Measurements from ENCODE around the gene ZIC4. TPM values are rescaled to one million over a fixed set of nuclear protein-coding genes. Genes with fewer than 3 reads are reported as not detected.

ZIC4 gene
- total RNA-seq, 1 donor from 2014 or later: not detected

- no peaks in the 10 kb centered on the region for H3K4me1 Mint-ChIP-seq
- TF ChIP-seq CTCF (IDR thresholded peaks at IDR 0.05; ENCODE audit: unreplicated experiment): no peak
- H3K9me3 Mint-ChIP-seq: no peaks in the 10 kb centered on the region
- no peak overlapping the region for H3K4me3 Mint-ChIP-seq
- H3K36me3 Mint-ChIP-seq: no peaks in the 10 kb centered on the region
- H3K27me3 Mint-ChIP-seq (ENCODE audit: low read depth): peaks cover 98% of the 10 kb centered on the region
- no peak for DNase-seq (ENCODE audit: low spot score in 2 of 2, unreplicated experiment in 2 of 2)
- no peak overlapping the region for H3K27ac Mint-ChIP-seq
Observed at GRCh38 chr3:147380387-147380951, 25.9 kb downstream of the ZIC4 start.

DNA sequence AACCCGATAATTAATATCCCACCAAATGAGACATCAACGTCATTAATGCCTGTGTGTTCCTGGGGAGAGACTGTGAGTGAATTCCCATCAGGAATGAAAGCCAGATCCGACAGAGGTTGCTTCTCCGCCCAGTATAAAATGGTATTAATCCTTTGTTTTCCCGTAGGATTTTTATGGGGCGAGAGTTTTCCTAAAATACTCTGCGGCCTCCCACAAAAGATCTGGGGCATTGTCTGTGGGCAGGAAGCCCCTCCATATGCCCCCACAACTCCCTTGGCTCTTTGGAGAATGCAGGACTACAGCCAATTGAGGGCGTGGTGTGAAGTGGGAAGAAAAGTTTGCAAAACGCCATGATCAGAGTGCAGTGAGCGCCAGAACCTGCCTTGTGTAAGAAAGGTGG lies 26.7 kb downstream of the ZIC4 start:
- no peaks in the 10 kb centered on the region for H3K9me3 Mint-ChIP-seq
- H3K27me3 Mint-ChIP-seq (ENCODE audit: low read depth): peaks cover 98% of the 10 kb centered on the region
- no peak for TF ChIP-seq CTCF (IDR thresholded peaks at IDR 0.05; ENCODE audit: unreplicated experiment)
- H3K27ac Mint-ChIP-seq: no peak overlapping the region
- H3K4me1 Mint-ChIP-seq: no peaks in the 10 kb centered on the region
- no peak overlapping the region for H3K4me3 Mint-ChIP-seq
- DNase-seq (ENCODE audit: low spot score in 2 of 2, unreplicated experiment in 2 of 2): no peak
- H3K36me3 Mint-ChIP-seq: no peaks in the 10 kb centered on the region

GRCh38 chr3:147377412-147378367 lies 28.7 kb downstream of the ZIC4 start:
- Mint-ChIP-seq H3K4me1 (no peaks in the 10 kb centered on the region), H3K4me3 (no peak overlapping the region)

GRCh38 chr3:147373301-147373700 lies 33.0 kb downstream of the ZIC4 start:
- peaks cover 98% of the 10 kb centered on the region for H3K27me3 Mint-ChIP-seq (ENCODE audit: low read depth)
- no peaks in the 10 kb centered on the region for H3K4me1 Mint-ChIP-seq
- no peaks in the 10 kb centered on the region for H3K9me3 Mint-ChIP-seq
- H3K4me3 Mint-ChIP-seq: no peak overlapping the region
- DNase-seq (ENCODE audit: low spot score in 2 of 2, unreplicated experiment in 2 of 2): no peak
- TF ChIP-seq CTCF (IDR thresholded peaks at IDR 0.05; ENCODE audit: unreplicated experiment): no peak
- H3K27ac Mint-ChIP-seq: no peak overlapping the region
- no peaks in the 10 kb centered on the region for H3K36me3 Mint-ChIP-seq

More at GRCh38 chr3:147377412-147378367, 28.7 kb downstream of the ZIC4 start:
- no peak for TF ChIP-seq CTCF (IDR thresholded peaks at IDR 0.05; ENCODE audit: unreplicated experiment)
- Mint-ChIP-seq H3K27me3 (ENCODE audit: low read depth) (peaks cover 98% of the 10 kb centered on the region), H3K27ac (no peak overlapping the region), H3K9me3 (no peaks in the 10 kb centered on the region), H3K36me3 (no peaks in the 10 kb centered on the region)
- no peak for DNase-seq (ENCODE audit: low spot score in 2 of 2, unreplicated experiment in 2 of 2)

DNA sequence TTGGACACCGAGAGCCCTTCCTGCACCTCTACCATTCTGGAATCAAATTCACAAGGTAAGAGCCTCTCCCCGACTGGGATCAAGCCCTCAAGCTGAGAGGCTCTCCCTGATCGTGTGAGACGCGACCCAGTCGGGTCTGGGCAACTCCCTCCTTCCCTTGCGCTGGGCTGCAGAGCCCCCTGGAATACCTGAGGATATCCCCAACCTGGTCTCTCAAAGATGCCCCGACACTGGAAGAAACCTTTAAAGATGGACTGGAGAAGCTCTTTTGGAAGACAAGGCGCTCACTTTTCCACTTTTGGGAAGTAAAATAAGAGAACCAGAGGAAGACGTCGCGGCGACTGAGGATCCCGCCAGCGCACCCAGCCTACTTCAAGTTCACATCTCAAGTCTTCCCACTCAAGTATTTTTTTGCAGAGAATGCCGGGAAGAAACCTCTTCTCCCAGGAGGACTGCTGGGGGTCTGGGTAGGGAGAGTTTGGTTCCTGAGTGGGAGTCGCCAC lies 33.8 kb downstream of the ZIC4 start:
- Mint-ChIP-seq H3K9me3 (no peaks in the 10 kb centered on the region), H3K27ac (no peak overlapping the region), H3K36me3 (no peaks in the 10 kb centered on the region), H3K4me1 (no peaks in the 10 kb centered on the region), H3K27me3 (ENCODE audit: low read depth) (peaks cover 98% of the 10 kb centered on the region), H3K4me3 (no peak overlapping the region)
- TF ChIP-seq CTCF (IDR thresholded peaks at IDR 0.05; ENCODE audit: unreplicated experiment): no peak
- no peak for DNase-seq (ENCODE audit: low spot score in 2 of 2, unreplicated experiment in 2 of 2)
